ENCODE results near the gene MTF1.
A peak's percentile ranks its signal among the peaks of the same experiment; 100 is the strongest.
"Not testable (repeated sequence)": the region's sequence is repeated elsewhere in the genome, so short reads cannot be mapped to it uniquely, and the experiment has no call there.

The MTF1 gene

GRCh38 chr1:37778654-37779053 lies 80.7 kb downstream of the MTF1 start:
- H3K27ac Mint-ChIP-seq: no peak overlapping the region
- no peaks in the 10 kb centered on the region for H3K36me3 Mint-ChIP-seq (ENCODE audit: low read depth)
- H3K4me1 Mint-ChIP-seq: no peaks in the 10 kb centered on the region
- peaks cover 9% of the 10 kb centered on the region for H3K9me3 Mint-ChIP-seq
- no peak overlapping the region for H3K4me3 Mint-ChIP-seq
- TF ChIP-seq CTCF (IDR thresholded peaks at IDR 0.05; ENCODE audit: unreplicated experiment in 3 of 3): no peak
- H3K27me3 Mint-ChIP-seq (ENCODE audit: low read depth): peaks cover 40% of the 10 kb centered on the region

GRCh38 chr1:37776946-37777516 lies 82.4 kb downstream of the MTF1 start:
- Mint-ChIP-seq H3K4me3 (no peak overlapping the region), H3K36me3 (ENCODE audit: low read depth) (no peaks in the 10 kb centered on the region), H3K9me3 (peaks cover 9% of the 10 kb centered on the region), H3K4me1 (no peaks in the 10 kb centered on the region), H3K27me3 (ENCODE audit: low read depth) (peaks cover 42% of the 10 kb centered on the region), H3K27ac (no peak overlapping the region)
- TF ChIP-seq CTCF (IDR thresholded peaks at IDR 0.05; ENCODE audit: unreplicated experiment in 3 of 3): no peak

- H3K27me3 Mint-ChIP-seq (ENCODE audit: low read depth): peaks cover 53% of the 10 kb centered on the region
- not testable (repeated sequence) for H3K27ac Mint-ChIP-seq; H3K4me1 Mint-ChIP-seq; H3K9me3 Mint-ChIP-seq; H3K4me3 Mint-ChIP-seq; H3K36me3 Mint-ChIP-seq (ENCODE audit: low read depth)
Observed at GRCh38 chr1:37771440-37771839, 88.0 kb downstream of the MTF1 start.

- no peak for TF ChIP-seq CTCF (IDR thresholded peaks at IDR 0.05; ENCODE audit: unreplicated experiment in 3 of 3)
- no peak overlapping the region for H3K4me3 Mint-ChIP-seq
- H3K27ac Mint-ChIP-seq: no peak overlapping the region
- peaks cover 87% of the 10 kb centered on the region for H3K27me3 Mint-ChIP-seq (ENCODE audit: low read depth)
- no peaks in the 10 kb centered on the region for H3K4me1 Mint-ChIP-seq
- H3K9me3 Mint-ChIP-seq: peaks cover 7% of the 10 kb centered on the region
- H3K36me3 Mint-ChIP-seq (ENCODE audit: low read depth): no peaks in the 10 kb centered on the region
Observed at GRCh38 chr1:37767488-37767887, 91.9 kb downstream of the MTF1 start.

GRCh38 chr1:37765916-37766664 lies 93.3 kb downstream of the MTF1 start:
- Mint-ChIP-seq H3K4me1 (no peaks in the 10 kb centered on the region), H3K27ac (no peak overlapping the region), H3K9me3 (peaks cover 7% of the 10 kb centered on the region), H3K36me3 (ENCODE audit: low read depth) (no peaks in the 10 kb centered on the region), H3K4me3 (peak overlapping the region in 1 of 3 experiments; percentile 2), H3K27me3 (ENCODE audit: low read depth) (peaks cover 94% of the 10 kb centered on the region)
- TF ChIP-seq CTCF (IDR thresholded peaks at IDR 0.05; ENCODE audit: unreplicated experiment in 3 of 3): no peak

- Mint-ChIP-seq H3K9me3 (peaks cover 4% of the 10 kb centered on the region), H3K36me3 (ENCODE audit: low read depth) (no peaks in the 10 kb centered on the region), H3K27ac (no peak within 1 kb of the TSS), H3K4me3 (peak within 1 kb of the TSS; percentile 1 to 43 (median 13)), H3K4me1 (no peaks in the 10 kb centered on the region), H3K27me3 (ENCODE audit: low read depth) (peaks cover 83% of the 10 kb centered on the region)
- no peak for TF ChIP-seq CTCF (IDR thresholded peaks at IDR 0.05; ENCODE audit: unreplicated experiment in 3 of 3)
Observed at GRCh38 chr1:37764888-37765441, 94.4 kb downstream of the MTF1 start, which contains the start of gene EPHA10. Gene EPHA10, minus strand, starts transcription at chr1:37765120. Its CDS starts 54 bp downstream, at chr1:37765066.

All from nephron (organoid).